ENCODE results near the gene EFCAB13.
"Not testable (repeated sequence)": the region's sequence is repeated elsewhere in the genome, so short reads cannot be mapped to it uniquely, and the experiment has no call there.

EFCAB13 gene

DNA sequence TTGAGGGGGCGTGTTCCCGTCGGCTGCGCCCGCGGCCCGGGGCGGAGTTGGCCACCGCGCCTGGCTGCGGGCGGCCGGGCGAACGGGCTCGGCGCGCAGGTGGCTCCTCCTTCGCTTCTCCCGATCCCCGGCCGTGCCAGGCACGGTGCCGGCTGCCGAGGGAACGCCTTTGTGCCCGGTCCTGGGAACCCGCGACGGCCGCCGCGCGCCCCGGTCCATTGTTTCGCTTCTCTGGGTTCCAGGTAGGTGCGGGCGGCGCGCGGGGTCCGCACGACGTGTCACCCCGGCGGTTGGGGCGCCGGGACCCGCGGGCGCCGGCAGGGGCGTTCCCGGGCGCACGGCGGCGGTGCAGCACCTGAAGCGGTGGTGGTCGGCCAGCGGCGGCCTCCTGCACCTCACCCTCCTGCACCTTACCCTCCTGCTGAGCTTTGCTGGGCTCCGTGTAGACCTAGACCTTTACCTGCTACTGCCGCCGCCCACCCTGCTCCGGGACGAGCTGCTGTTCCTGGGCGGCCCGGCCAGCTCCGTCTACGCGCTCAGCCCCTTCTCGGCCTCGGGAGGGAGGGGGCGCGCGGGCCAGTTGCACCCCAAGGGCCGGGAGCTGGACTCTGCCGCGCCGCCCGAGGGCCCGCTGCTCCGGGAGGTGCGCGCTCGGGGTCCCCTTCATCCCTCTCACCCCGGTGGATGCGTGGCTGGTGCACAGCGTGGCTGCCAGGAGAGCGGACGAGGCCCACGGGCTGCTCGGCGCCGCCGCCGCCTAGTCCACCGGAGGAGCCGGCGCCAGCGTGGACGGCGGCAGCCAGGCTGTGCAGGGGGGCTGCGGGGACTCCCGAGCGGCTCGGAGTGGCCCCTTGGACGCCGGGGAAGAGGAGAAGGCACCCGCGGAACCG, 99.9 kb downstream of the EFCAB13 start:
- no peak for DNase-seq (ENCODE audit: low read depth, low spot score)

DNA sequence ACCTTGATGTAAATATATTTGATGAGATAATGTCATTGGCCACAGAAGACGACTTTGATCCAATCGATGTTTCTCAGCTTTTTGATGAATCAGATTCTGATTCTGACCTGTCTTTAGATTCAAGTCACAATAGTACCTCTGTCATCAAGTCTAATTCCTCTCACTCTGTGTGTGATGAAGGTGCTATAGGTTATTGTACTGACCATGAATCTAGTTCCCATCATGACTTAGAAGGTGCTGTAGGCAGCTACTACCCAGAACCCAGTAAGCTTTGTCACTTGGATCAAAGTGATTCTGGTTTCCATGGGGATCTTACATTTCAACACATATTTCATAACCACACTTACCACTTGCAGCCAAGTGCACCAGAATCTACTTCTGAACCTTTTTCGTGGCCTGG, 101.5 kb downstream of the EFCAB13 start:
- not testable (repeated sequence) for DNase-seq (ENCODE audit: low read depth, low spot score)

DNA sequence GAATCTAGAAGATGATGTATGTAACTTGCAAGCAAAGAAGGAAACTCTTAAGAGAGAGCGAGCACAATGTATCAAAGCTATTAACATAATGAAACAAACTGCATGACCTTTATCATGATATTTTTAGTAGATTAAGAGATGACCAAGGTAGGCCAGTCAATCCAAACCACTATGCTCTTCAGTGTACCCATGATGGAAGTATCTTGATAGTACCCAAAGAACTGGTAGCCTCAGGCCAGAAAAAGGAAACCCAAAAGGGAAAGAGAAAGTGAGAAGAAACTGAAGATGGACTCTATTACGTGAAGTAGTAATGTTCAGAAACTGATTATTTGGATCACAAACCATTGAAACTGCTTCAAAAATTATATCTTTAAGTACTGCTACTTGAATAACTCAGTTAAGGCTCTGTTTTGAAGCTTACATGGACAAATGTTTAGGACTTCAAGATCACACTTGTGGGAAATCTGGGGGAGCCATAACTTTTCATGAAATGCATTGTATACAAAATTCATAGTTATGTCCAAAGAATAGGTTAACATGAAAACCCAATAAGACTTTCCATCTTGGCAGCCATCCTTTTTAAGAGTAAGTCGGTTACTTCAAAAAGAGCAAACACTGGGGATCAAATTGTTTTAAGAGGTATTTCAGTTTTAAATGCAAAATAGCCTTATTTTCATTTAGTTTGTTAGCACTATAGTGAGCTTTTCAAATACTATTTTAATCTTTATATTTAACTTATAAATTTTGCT, 102.3 kb downstream of the EFCAB13 start:
- DNase-seq (ENCODE audit: low read depth, low spot score), result not testable (repeated sequence)

DNA sequence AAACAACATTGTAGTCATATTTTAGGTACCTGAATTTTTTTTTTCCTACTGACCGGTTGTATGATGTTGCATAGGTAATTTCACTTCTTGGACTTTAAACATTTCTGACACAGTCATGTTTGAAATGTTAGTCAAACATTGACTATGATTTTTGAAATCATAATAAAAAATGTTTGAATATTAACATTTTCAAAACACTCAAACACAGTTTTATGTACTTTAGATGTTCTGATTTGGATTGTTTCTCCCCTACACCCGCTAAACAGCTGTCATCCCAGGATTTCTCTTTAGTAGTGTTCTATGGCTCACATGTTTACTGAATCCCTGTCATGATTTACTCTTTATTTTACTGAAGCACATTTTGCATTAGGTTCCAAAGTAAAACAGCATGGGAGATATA, 104.2 kb downstream of the EFCAB13 start:
- no peak for DNase-seq (ENCODE audit: low read depth, low spot score)

DNA sequence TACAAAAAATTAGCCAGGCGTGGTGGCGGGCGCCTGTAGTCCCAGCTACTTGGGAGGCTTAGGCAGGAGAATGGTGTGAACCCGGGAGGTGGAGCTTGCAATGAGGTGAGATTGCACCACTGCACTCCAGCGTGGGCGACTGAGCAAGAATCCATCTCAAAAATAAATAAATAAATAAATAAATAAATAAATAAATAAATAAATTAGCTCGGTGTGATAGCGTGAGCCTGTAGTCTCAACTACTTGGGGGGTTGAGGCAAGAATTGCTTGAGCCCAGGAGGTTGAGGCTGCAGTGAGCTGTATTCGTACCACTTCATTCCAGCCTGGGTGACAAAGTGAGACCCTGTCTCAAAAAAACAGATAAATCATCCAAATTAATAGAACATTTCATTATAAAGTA, 108.5 kb downstream of the EFCAB13 start:
- DNase-seq (ENCODE audit: low read depth, low spot score), result not testable (repeated sequence)

DNA sequence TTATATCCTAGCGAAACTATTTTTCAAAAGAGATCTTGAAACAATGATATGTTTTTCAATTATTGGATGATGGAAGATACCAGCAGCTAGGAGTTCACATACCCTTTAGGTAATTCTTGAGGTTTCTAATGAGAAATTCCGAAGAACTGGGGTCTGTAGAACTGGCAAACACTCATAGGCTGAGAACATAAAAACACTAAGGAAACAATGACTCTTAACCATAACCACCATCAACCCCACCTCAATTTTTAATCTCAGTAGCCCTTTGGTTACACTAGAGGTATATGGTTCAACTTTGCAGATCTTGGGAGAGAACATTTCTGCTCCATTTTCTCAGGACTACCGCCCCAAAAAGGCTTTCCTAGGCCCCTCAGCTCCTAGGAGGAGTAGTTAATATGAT, 141.4 kb downstream of the EFCAB13 start:
- DNase-seq (ENCODE audit: low read depth, low spot score), result no peak

DNA sequence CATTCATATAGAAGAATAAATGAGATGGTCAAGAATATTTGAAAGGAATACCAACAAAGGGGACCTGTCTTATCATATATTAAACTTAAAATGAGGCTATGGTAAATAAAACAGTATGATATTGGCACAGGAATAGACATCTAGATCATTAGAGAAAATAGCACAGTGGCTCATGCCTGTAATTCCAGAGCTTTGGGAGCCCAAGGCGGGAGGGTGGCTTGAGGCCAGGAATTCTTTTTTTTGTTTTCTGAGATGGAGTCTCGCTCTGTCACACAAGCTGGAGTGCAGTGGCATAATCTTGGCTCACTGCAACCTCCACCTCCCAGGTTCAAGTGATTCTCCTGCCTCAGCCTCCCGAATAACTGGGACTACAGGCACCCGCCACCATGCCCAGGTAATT, 143.2 kb downstream of the EFCAB13 start:
- not testable (repeated sequence) for DNase-seq (ENCODE audit: low read depth, low spot score)

DNA sequence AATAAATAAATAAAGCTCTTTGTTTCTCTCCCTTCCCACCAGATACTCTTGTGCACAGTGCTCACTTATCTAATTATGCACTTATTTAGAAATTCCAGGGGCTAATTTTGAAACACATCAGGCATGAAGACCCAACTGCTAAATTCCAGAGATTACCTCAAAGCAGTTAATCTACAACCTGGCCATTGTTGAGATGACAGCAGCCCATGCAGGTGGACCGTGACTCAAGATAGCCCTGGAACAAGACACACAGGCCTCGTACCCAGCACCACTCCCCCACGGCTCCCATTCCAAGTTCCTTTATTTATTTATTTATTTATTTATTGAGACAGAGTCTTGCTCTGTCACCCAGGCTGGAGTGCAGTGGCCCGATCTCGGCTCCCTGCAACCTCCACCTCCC, 147.1 kb downstream of the EFCAB13 start:
- DNase-seq (ENCODE audit: low read depth, low spot score), result no peak

DNA sequence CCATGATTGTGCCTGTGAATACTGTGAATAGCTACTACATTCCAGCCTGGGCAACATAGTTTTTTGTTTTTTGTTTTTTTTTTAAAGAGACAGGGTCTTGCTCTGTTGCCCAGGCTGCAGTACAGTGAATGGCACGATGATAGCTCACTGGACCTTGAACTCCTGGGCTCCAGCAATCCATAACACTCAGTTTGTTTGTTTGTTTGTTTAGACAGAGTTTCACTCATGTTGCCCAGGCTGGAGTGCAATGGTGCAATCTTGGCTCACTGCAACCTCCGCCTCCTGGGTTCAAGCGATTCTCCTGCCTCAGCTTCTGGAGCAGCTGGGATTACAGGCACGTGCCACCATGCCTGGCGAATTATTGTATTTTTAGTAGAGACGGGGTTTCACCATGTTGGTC, 148.3 kb downstream of the EFCAB13 start:
- DNase-seq (ENCODE audit: low read depth, low spot score), result not testable (repeated sequence)
